Tibial nerve (tissue), 4 donors: ENCODE results near the gene ZNF516. TPM values are rescaled to one million over a fixed set of nuclear protein-coding genes. Genes with fewer than 3 reads are reported as not detected.

ENCODE experiments used
- DNase-seq, 2 donors: peaks; one replicate each; pipeline ENCODE4 v3.0.0-alpha.2; 2019; ENCODE audit warnings: low spot score in 2 of 2
- H3K27ac ChIP-seq, 4 donors: fragments of 200-600 bp; sonication (generic) in 3 of 4; one replicate each; pipeline ENCODE4 v1.5.1; 2017 to 2019; ENCODE audit warnings: mild to moderate bottlenecking in 1 of 4
- H3K27me3 ChIP-seq, 2 donors: fragments of 200-600 bp; sonication (generic) in 1 of 2; one replicate each; pipeline versions ENCODE4 v1.5.1 to v1.6.0; 2017 to 2019
- H3K36me3 ChIP-seq, 3 donors: fragments of 200-600 bp; sonication (generic); one replicate each; pipeline ENCODE4 v1.5.1; 2018 to 2019
- H3K4me1 ChIP-seq, 4 donors: fragments of 200-600 bp; sonication (generic) in 3 of 4; one replicate each; pipeline ENCODE4 v1.5.1; 2017 to 2019
- H3K4me3 ChIP-seq, 4 donors: fragments of 200-600 bp; sonication (generic) in 3 of 4; one replicate each; pipeline ENCODE4 v1.5.1; 2017 to 2019; ENCODE audit warnings: mild to moderate bottlenecking in 1 of 4, moderate library complexity in 1 of 4
- H3K9me3 ChIP-seq, 4 donors: fragments of 200-600 bp; sonication (generic) in 3 of 4; one replicate each; pipeline ENCODE4 v1.5.1; 2017 to 2019
- EP300 ChIP-seq, 2 donors: sonication (generic); formaldehyde crosslinking; IDR thresholded peaks; one replicate each; pipeline ENCODE4 v1.6.1; 2017; ENCODE audit warnings: antibody characterized with exemption in 2 of 2, mild to moderate bottlenecking in 1 of 2
- POLR2A ChIP-seq, 2 donors: fragments of 450-650 bp; IDR thresholded peaks; one replicate each; pipeline ENCODE4 v1.6.1; 2017; ENCODE audit warnings: antibody characterized with exemption in 2 of 2, mild to moderate bottlenecking in 2 of 2, moderate library complexity in 2 of 2
- WGBS, 2 donors: methylation state at CpG; one replicate each; pipeline ENCODE4 v1.1.5; 2018; 5-methylcytosine and 5-hydroxymethylcytosine counted together
- total RNA-seq, 4 donors: library from RNA; depleted of rRNA; stranded (reverse); fragments of >200 nt; gene quantifications; one replicate each; pipeline ENCODE4 v1.1.0, GENCODE V29; 2016
- TF ChIP-seq, protein P1 (sequence below), 5 experiments: fragments of 200-600 bp in 3 of 5; fragments of 450-650 bp in 2 of 5; sonication (generic) in 3 of 5; IDR thresholded peaks; one replicate each; pipeline ENCODE4 v1.5.1; 2016 to 2019; ENCODE audit warnings: antibody characterized with exemption in 5 of 5, mild to moderate bottlenecking in 3 of 5, moderate library complexity in 2 of 5

ZNF516 gene
- total RNA-seq, 4 donors from 2014 or later: 31.4 to 63.0 (median 45.5) TPM

DNA sequence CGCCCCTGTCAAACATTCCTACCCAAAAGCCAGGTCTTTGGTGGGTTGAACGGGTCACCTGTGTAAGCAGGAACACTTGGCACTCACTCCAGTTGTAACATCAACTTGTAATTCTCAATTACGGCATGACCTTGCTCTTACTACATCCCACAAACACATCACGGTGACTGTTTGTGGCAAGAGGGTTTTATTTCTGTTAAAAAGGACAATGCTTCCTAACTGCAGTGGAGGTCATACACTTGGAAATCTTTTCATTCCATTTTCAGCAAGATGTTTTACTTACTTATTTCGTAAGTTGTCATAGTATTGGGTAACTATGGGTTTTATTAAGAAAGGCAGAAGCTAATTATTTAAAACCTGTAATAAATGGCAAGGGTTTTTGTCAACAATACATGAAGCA is 126.1 kb downstream of the ZNF516 start:
- Histone ChIP-seq H3K4me3 (no peak overlapping the region), H3K9me3 (no peaks in the 10 kb centered on the region), H3K27ac (no peak overlapping the region), H3K4me1 (peaks cover 0 to 24% (median 0%) of the 10 kb centered on the region in 4 donors), H3K36me3 (peaks cover 0 to 34% (median 0%) of the 10 kb centered on the region in 3 donors), H3K27me3 (no peaks in the 10 kb centered on the region)
- DNase-seq: no peak
- WGBS, 2 donors: 81 to 90% methylated on average over 5 of the region's 5 CpGs
- TF ChIP-seq, protein P1, sequence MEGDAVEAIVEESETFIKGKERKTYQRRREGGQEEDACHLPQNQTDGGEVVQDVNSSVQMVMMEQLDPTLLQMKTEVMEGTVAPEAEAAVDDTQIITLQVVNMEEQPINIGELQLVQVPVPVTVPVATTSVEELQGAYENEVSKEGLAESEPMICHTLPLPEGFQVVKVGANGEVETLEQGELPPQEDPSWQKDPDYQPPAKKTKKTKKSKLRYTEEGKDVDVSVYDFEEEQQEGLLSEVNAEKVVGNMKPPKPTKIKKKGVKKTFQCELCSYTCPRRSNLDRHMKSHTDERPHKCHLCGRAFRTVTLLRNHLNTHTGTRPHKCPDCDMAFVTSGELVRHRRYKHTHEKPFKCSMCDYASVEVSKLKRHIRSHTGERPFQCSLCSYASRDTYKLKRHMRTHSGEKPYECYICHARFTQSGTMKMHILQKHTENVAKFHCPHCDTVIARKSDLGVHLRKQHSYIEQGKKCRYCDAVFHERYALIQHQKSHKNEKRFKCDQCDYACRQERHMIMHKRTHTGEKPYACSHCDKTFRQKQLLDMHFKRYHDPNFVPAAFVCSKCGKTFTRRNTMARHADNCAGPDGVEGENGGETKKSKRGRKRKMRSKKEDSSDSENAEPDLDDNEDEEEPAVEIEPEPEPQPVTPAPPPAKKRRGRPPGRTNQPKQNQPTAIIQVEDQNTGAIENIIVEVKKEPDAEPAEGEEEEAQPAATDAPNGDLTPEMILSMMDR (IDR thresholded peaks at IDR 0.05): no peak
- TF ChIP-seq EP300 (IDR thresholded peaks at IDR 0.05) (no peak), POLR2A (IDR thresholded peaks at IDR 0.05) (no peak)

DNA sequence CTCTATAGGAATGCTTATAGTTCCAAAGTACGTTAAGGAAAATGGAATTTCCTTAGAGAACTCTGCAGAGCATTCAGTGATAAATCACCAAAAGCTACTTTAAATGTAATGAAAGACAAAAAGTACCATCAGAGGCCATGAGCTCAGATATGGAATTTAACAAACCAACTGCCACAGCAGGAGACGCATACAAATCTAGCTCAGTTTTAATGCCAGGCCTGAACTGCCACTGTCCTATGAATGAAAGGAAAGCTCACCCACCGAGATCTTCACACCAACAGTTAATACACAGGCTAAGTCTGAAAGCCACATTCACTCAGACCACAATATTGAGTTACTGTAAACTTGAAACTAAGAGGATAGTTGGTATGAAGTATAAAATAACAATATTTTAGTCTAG is 126.8 kb downstream of the ZNF516 start:
- Histone ChIP-seq H3K27ac (no peak overlapping the region), H3K9me3 (no peaks in the 10 kb centered on the region), H3K36me3 (peaks cover 0 to 34% (median 0%) of the 10 kb centered on the region in 3 donors), H3K4me3 (no peak overlapping the region), H3K4me1 (peaks cover 0 to 25% (median 0%) of the 10 kb centered on the region in 4 donors), H3K27me3 (no peaks in the 10 kb centered on the region)
- DNase-seq: no peak
- TF ChIP-seq POLR2A (IDR thresholded peaks at IDR 0.05) (no peak), EP300 (IDR thresholded peaks at IDR 0.05) (no peak)
- TF ChIP-seq, protein P1 (IDR thresholded peaks at IDR 0.05): no peak
- 58 to 60% methylated on average over 3 of the region's 3 CpGs for WGBS, 2 donors

DNA sequence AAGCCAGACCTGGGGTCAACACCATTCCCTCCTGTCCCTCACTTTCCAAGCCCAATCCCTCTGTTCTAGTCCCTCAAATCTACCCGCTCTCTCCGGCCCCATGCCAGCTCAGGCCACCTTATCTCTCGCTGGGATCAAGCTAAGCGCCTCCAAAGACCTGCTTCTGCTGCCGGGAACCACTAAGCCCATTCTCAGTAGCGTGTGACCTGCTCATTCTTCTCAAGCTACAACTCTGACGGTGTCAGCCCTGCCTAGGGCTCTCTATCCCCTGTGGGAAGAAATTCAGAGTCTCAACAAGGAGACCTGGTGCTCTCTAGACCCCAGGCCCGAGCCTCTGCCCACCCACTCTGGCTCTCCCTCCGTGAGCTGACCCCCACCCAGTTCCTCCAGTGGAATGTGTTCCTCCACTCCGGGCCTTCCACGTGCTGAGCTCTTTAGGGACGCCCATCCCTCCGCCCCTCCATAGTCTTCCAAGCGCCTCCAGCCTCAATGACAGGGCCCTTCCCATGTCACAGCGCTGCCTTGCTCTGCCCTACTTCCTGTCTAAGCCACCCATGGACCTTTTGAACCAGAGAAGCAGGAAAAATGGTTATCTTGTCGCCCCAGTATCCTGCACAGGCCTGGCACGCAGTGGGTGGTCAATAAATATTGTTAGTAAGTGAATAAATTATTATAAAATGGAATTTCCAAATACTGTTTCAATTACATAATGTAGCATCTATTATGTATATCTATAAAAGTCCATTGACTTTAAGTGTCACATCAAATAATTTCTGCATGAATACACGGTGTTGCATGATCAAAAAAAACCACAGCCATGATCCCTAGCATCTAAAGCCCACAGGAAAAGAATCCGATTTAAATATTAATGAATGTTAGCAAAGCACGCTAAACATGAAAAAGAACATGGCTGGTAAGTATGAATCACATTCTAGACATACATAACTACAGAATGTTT is 127.6 kb downstream of the ZNF516 start:
- TF ChIP-seq POLR2A (IDR thresholded peaks at IDR 0.05) (no peak), EP300 (IDR thresholded peaks at IDR 0.05) (no peak)
- Histone ChIP-seq H3K4me1 (peaks cover 0 to 31% (median 0%) of the 10 kb centered on the region in 4 donors), H3K36me3 (peaks cover 0 to 42% (median 0%) of the 10 kb centered on the region in 3 donors), H3K4me3 (no peak overlapping the region), H3K27ac (no peak overlapping the region), H3K9me3 (no peaks in the 10 kb centered on the region), H3K27me3 (no peaks in the 10 kb centered on the region)
- no peak for DNase-seq
- 89 to 91% methylated on average over 20 of the region's 20 CpGs for WGBS, 2 donors

DNA sequence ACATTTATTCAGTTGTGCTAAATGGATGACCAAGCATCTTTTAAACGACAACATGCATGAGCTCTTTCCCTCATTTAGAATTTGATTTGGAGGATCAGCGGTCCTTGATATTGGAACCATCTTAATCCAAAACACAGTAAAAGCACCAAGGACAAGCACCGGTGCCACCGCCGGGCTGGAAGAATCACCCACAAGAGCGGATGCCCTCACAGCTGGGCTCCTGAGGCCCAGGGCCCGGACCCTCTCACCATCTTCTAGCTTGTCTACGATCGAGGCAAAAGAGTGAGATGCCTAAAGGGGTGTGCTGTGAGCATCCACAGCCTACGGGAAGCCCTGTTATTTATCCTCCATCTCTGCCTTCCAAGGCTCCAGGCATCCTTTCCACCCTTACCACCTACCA is 129.5 kb downstream of the ZNF516 start:
- H3K4me1 ChIP-seq: peaks cover 0 to 31% (median 0%) of the 10 kb centered on the region in 4 donors
- H3K36me3 ChIP-seq: peaks cover 0 to 44% (median 0%) of the 10 kb centered on the region in 3 donors
- TF ChIP-seq EP300 (IDR thresholded peaks at IDR 0.05): no peak
- no peak for TF ChIP-seq POLR2A (IDR thresholded peaks at IDR 0.05)
- TF ChIP-seq, protein P1 (IDR thresholded peaks at IDR 0.05): no peak
- H3K27me3 ChIP-seq: no peaks in the 10 kb centered on the region
- no peaks in the 10 kb centered on the region for H3K9me3 ChIP-seq
- H3K27ac ChIP-seq: no peak overlapping the region
- 89 to 94% methylated on average over 10 of the region's 10 CpGs for WGBS, 2 donors
- no peak overlapping the region for H3K4me3 ChIP-seq
- no peak for DNase-seq

DNA sequence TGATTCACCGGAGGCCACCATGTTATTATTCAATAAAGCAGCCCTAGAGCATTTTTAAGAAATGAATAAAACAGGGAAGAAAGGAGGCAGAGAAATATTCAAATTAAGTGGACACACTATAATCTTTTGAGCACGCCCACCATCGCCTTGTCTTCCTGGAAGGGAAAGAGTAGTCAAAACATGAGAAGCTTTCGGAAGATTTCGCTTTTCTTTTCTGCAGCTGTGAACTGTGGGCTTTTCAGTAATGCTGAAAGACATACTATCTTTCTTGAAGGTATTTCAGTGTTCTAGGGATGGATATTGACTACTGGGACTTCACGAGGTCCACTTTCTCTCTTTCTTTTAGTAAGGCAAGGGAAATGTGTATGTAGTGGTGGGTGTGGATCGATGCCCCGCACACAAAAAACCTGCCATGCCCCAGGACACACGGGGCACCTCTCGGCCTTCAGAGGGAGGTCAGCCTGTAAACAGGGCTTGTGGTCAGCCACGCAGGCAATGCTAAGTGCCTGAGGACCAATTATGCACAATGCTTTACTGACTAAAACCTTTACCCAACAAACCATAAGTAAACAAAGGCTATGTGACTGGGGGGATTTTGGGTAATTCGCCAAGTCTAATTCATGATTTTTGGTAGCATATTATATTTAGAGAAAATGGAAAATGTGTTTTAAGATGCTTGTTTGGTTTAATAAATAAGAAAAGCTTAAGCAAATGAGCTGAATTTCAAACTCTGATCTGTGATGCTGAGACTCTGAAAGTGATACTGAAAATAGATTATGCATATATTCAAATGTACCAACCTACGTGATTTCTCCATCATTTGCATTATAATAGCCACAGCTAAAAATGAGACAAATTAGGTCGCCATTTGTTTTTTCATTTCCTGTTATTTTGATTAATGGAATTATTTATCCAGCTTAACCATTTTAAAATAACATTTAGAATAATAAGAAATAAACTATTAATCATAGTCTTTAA is 130.5 kb downstream of the ZNF516 start:
- Histone ChIP-seq H3K27ac (peak overlapping the region in 1 of 4 donors; percentile 41), H3K36me3 (peaks cover 0 to 41% (median 0%) of the 10 kb centered on the region in 3 donors)
- 70 to 74% methylated on average over 14 of the region's 14 CpGs for WGBS, 2 donors

More for the DNA sequence above, 130.5 kb downstream of the ZNF516 start:
- no peak overlapping the region for H3K4me3 ChIP-seq
- H3K9me3 ChIP-seq: no peaks in the 10 kb centered on the region
- TF ChIP-seq, protein P1 (IDR thresholded peaks at IDR 0.05): no peak
- no peak for TF ChIP-seq EP300 (IDR thresholded peaks at IDR 0.05)
- no peak for TF ChIP-seq POLR2A (IDR thresholded peaks at IDR 0.05)
- no peak for DNase-seq
- peaks cover 0 to 31% (median 0%) of the 10 kb centered on the region in 4 donors for H3K4me1 ChIP-seq
- H3K27me3 ChIP-seq: no peaks in the 10 kb centered on the region
